ENCODE results near the gene ST3GAL4.

ST3GAL4 gene

DNA sequence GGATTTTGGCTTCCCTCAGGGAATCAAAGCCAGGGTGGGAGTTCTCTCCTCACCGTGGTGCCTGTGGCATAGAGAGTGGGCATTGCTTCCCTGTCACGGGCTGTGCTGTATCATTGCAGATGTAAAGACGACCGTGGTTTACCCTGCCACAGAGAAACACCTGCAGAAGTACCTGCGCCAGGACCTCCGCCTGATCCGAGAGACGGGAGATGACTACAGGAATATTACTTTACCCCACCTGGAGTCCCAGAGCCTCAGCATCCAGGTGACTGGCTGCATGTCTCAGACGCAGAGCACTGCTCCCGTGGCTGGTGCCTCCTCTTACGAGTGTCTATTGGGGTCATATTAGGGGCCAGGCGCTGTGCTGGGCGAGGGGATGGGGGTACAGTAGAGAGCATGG lies 24.2 kb upstream of the ST3GAL4 start:
- DNase-seq (ENCODE audit: low read depth): no peak

DNA sequence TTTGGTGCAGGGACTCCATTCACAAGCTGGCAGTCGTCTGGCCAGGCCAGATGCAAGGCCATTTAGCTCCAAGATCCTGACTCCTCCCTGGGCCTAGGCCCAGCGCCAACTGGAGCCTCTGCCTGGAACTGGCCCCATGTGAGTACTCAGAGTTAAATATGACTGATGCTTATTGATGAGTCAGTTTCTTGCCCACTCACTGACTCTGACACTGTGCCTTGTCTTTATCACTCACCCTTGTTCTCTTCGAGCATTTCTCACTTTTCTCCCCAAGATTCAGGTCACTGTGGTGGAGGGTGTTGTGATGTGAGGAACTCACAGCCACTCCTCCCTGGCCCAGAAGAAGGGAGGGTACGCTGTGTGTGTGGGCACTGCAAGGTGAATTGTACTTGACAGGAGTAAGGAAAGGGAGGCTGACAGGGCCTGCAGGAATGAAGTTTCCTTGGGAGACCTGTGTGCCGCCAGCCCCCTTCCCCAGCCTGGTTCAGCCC lies 23.2 kb upstream of the ST3GAL4 start:
- no peak for DNase-seq (ENCODE audit: low read depth)

- DNase-seq (ENCODE audit: low read depth): no peak
Measured at GRCh38 chr11:126333142-126333541, 22.3 kb upstream of the ST3GAL4 start.

DNA sequence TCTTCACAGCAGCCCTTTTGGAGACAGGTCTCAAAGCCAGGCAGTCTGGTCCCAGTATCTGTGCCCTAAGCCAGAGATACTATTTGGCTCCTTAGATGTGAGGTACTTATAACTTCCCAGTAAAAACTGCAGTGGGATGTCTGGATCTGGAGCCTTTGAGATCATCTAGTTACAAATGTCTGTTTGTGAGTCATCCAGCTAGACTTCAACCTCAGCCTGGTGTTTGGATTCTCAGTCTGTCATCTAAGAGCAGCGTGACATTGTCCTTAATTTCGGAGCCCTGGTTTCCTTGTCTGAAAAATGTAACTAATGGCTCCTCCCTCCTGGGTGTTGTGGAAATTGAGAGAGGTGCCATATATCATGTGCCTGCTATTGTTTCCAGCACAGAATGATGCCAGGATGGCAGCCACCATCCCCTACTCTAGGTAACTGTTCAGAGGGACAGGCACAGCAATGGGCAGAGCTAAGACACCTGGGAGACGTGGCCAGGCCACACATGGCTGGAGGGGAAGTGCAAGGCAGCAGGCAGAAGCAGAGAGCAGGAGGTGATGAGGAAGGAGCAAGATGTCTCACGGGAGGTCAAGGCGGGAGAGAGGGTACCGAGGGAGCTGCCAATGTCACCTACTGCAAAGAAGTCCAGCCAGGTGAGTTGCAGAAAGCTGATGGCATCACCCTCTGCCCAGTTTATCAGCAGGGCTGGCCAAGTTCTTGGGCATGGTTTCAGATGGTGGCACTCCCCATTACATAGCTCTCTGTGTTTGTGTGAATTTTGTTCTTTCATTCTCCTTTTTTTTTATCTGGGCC lies 20.6 kb upstream of the ST3GAL4 start:
- DNase-seq (ENCODE audit: low read depth): no peak

DNA sequence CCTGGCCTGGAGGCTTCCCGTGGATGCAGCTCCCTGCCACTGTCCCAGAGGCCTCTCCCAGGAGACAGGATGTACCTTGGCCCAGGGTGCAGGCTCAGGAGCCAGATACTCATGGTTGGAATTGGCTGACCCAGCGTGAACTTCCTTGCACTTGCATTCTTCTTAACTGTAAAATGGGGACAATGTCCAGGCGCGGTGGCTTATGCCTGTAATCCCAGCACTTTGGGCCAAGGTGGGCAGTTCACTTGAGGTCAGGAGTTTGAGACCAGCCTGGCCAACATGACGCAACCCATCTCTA lies 20.1 kb upstream of the ST3GAL4 start:
- DNase-seq (ENCODE audit: low read depth): no peak

DNA sequence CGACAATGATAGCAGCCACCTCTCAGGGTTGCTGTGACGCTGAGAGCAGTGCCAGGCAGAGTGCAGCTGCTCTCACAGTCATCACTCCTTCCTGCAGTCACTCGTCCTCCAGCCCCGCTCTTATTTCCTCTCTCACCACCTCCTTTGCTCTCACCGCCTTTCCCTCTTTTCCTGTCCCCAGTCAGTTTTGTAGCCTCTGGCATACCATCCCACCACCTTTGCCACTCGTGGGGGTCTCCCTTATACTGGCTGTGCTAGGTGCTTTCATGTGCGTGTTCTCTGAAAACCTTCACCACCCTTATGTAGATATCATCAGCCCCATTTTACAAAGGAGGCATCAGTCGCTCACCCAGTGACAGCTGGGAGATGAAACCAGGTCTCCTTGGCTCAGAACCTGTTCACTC lies 19.3 kb upstream of the ST3GAL4 start:
- no peak for DNase-seq (ENCODE audit: low read depth)

DNA sequence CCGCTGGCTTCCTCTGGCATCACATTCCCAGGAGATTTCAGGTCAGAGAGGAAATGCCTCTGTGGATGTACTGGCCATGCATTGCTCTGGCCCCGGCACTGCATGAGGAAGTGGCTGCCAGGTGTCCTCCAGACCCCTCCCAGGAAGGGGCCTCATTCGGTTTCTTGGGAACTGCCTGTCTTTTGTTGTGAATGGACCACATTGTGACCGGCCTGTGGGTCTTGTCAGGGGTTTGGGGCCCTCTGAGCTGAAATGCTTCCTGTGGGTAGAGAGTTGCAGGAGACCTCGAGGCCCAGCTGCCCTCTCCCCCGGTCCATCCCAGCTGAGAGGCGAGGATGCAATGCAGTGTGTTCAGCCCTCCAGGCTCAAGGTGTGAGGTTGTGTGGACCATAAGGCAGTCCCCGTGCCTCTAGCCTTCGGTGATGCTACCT lies 18.8 kb upstream of the ST3GAL4 start:
- DNase-seq (ENCODE audit: low read depth): no peak

GRCh38 chr11:126337126-126337473 lies 18.4 kb upstream of the ST3GAL4 start:
- no peak for DNase-seq (ENCODE audit: low read depth)

- no peak for DNase-seq (ENCODE audit: low read depth)
Measured at GRCh38 chr11:126337474-126338241, 17.8 kb upstream of the ST3GAL4 start.

DNA sequence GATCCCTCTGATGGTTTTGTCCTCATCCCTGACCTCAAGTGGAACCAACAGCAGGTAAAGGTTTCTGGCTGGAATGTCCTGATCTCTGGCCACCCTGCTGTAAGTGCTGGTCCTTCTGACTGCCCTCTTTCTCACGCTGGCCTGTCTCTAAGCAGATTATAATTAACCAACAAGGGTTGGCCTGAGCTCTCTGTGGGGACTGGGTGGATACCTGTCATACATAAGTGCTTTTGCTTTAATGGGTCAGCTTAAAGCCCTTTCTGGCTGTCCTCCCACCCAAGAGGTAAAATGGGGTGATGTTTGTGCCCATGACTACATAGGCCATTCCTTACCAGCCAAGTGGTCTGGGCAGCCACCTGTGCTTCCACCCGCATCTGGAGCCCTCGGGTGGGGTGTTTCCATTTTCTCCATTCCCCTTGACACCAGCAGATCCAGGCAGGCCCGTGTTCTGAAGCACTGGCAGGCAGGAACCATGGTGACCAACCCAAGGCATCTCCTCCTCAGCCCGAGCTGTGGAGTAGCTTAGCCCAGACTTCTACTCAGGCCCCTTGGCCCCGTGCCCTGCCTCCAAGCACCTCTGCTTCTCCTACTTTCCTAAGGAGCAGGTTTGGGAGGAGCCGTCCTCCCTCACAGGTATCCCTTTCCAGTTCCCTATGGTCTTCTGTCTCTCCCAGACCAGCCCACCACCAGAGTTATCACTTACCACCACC lies 17.0 kb upstream of the ST3GAL4 start:
- no peak for DNase-seq (ENCODE audit: low read depth)

DNA sequence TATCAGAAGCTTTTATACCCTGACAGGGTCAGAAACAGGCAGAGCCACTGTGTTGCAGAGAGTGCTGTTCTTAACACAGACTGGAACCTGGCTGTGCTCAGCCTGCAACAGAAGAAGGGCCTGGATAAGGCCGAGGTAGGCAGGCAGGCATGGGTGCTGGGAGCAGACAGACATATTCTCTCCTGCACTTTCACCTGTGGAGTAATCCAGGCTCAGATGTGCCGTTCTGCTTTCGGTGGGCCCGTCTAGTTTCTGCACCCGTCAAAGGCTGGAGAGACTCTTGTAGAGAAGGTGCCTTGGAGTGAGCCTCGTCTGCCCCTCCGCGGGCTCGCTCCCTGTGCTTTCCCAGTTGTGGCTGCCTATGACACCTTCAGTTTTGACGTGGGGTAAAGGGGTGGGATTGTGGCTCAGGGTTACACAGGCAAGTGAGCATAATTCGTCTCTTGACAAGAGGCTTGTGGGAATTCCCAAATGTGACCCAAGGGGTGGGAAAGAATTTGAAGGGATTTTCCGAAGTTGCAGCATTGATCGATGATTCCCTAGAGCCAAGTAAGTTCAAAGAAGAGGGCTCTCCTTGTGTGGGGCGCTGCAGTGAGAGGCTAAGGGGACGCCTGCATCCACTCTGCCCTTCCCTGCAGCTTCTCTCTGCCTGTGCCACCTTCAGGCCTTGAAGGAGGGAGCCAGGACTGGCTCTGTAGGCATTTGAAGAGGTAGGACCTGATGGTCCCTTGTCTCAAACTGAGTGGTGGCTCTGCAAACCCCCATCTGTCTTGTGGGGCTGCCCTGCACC lies 16.2 kb upstream of the ST3GAL4 start:
- DNase-seq (ENCODE audit: low read depth): no peak

DNA sequence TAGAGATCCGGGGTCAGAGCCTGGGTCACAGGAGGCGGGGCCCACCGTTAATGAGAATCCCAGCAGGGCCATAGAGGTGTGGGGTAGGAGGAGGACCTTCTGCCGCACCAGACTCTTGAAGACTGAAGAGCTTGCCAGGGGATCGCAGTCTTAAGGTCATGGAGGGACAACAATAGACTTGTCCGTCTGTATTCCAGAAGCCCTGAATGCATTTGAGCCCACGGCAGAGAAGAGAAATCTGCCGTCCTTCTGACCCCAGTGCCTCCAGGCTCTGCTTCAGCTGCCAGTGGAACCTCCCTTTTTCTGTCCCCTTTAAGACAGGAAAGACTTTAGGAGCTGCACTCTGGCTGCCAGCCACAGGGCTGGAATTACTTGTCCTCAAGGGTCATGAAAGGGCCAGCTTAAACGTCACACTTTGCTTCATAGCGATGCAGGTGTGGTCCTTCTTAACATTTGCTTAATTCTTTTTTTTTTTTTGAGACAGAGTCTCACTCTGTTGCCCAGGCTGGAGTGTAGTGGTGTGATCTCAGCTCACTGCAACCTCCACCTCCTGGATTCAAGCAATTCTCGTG lies 15.5 kb upstream of the ST3GAL4 start:
- DNase-seq (ENCODE audit: low read depth): no peak

- DNase-seq (ENCODE audit: low read depth): no peak
Measured at GRCh38 chr11:126340960-126341606, 14.4 kb upstream of the ST3GAL4 start.

GRCh38 chr11:126341760-126342161 lies 13.7 kb upstream of the ST3GAL4 start:
- DNase-seq (ENCODE audit: low read depth): no peak

- DNase-seq (ENCODE audit: low read depth): no peak
Measured at GRCh38 chr11:126343051-126343450, 12.4 kb upstream of the ST3GAL4 start.

DNA sequence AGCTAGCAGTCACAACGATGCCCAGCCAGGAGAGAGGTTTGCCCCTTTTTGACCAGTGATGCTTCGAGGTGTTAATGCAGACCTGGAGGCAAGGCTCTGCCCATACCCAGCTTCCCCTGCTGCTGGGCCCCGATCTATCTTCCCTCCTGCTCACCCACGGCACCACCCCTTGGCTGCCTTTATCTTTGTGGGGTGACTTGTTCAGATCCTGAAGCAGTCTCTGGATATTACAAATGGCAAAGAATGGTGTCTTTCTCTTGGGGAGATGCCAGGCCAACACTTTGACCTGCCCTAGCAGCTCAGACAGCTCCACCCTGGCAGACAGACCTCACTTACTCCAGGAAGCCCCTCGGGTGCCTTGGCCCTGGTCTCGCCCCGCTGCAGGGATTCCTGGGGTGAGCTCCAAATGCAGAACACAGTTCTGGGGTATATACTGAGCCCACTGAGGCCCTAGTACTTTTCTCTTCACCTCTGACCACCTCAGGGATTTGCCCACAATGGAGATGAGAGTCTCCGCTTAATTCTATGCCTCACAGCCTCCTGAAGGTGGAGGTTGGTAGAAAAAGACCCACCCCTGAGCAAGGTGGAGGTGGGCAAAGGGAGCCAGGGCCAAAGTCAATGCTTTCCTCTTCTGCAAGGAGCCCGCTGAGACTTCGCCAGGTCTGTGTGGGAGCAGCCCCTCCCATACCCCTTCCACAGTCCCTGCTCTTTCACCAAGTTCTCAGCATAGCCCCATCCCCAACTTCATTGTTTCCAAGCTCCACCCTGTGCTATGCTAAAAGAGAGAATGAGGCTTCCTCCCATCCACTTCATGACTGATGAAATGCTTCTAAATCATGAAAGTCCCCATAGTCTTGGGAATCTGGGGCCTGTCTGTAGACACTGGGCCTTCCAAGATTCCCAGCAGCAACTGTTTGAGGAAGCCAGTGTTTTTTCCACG lies 11.1 kb upstream of the ST3GAL4 start:
- no peak for DNase-seq (ENCODE audit: low read depth)

DNA sequence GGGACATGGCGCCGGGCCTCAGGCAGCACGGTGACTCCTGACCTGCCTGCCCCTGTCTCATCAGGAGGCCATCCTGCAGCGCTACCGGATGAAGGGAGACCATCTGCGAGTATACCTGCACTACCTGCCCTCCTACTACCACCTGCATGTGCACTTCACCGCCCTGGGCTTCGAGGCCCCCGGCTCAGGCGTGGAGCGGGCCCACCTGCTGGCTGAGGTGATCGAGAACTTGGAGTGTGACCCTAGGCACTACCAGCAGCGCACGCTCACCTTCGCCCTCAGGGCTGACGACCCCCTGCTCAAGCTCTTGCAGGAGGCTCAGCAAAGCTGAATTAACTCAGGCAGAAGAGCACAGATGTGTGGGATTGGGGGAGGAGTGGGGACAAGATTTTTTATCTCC lies 10.2 kb upstream of the ST3GAL4 start:
- no peak for DNase-seq (ENCODE audit: low read depth)

- no peak for DNase-seq (ENCODE audit: low read depth)
Measured at GRCh38 chr11:126345759-126346585, 9.5 kb upstream of the ST3GAL4 start.

DNA sequence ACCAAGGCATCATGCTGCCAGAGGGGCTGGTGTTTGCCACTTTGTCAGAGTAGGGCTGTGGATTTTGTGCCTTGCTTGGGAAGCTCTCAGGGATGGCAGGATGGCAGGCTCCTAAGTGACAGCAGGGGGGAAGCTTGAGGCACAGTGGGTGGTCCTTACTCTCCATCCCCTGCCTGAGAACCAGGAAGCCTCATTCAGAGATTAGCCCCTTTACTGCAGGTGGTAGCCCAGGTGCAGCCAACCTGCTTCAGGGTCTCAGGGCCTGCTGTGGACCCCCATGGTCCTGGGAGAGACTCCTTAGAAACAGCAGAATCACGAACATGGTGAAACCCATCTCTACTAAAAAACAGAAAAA lies 8.9 kb upstream of the ST3GAL4 start:
- DNase-seq (ENCODE audit: low read depth): no peak

All from activated T-helper 9 cell treated with anti-CD3 and anti-CD28 coated beads, Interleukin-2, amount 50 U/mL, for 16 hours (primary cell).